Keratinocyte (primary cell): Measurements from ENCODE around the gene PPP1CB. TPM values are rescaled to one million over a fixed set of nuclear protein-coding genes. Genes with fewer than 3 reads are reported as not detected.

ENCODE experiments used
- DNase-seq: peaks from one replicate; pipeline ENCODE4 v3.0.0-alpha.2; 2011; ENCODE audit warnings: low read depth, missing footprints, low spot score
- FAIRE-seq: peaks from 2 replicates; lab custom pipeline; 2011; peaks lifted over from hg19 to GRCh38; lab: Jason Lieb, UNC
- H2AFZ ChIP-seq: 2 replicates; pipeline ENCODE4 v1.6.0; 2012; ENCODE audit warnings: low read length, control low read depth, inconsistent platforms; ENCODE audit not compliant: control insufficient read depth
- H3K27ac ChIP-seq: 2 replicates; pipeline ENCODE4 v1.5.1; 2011; ENCODE audit warnings: low read length; ENCODE audit not compliant: control insufficient read depth, insufficient read depth
- H3K27me3 ChIP-seq: 3 replicates; pipeline ENCODE4 v1.6.0; 2011; ENCODE audit warnings: low read length; ENCODE audit not compliant: control insufficient read depth, insufficient read depth; ENCODE audit errors: extremely low read depth
- H3K36me3 ChIP-seq, 2 experiments: 2 replicates in 1 of 2; 3 replicates in 1 of 2; pipeline ENCODE4 v1.5.1; 2011; ENCODE audit warnings: low read length in 2 of 2, mild to moderate bottlenecking in 1 of 2; ENCODE audit not compliant: control insufficient read depth in 2 of 2, insufficient read depth in 2 of 2; ENCODE audit errors: extremely low read depth in 1 of 2
- H3K4me1 ChIP-seq: 3 replicates; pipeline ENCODE4 v1.5.1; 2011; ENCODE audit warnings: low read length; ENCODE audit not compliant: control insufficient read depth, insufficient read depth; ENCODE audit errors: extremely low read depth
- H3K4me2 ChIP-seq: 3 replicates; pipeline ENCODE4 v1.6.0; 2011; ENCODE audit warnings: low read depth, low read length; ENCODE audit not compliant: control insufficient read depth, insufficient read depth; ENCODE audit errors: extremely low read depth
- H3K4me3 ChIP-seq, 3 experiments: fragments of 200-600 bp in 1 of 3; sonication (generic) in 1 of 3; 2 replicates in 2 of 3; 3 replicates in 1 of 3; pipeline ENCODE4 v1.5.1; 2011 to 2016; ENCODE audit warnings: low read length in 3 of 3, mild to moderate bottlenecking in 3 of 3, control low read depth in 2 of 3, inconsistent platforms in 1 of 3, low read depth in 1 of 3, mixed read lengths in 1 of 3, mixed run types in 1 of 3, moderate library complexity in 1 of 3; ENCODE audit not compliant: control insufficient read depth in 2 of 3, insufficient read depth in 2 of 3; ENCODE audit errors: extremely low read depth in 1 of 3
- H3K79me2 ChIP-seq: 2 replicates; pipeline ENCODE4 v1.6.0; 2012; ENCODE audit warnings: low read length; ENCODE audit not compliant: control insufficient read depth, insufficient read depth
- H3K9ac ChIP-seq: 3 replicates; pipeline ENCODE4 v1.6.0; 2011; ENCODE audit warnings: low read length; ENCODE audit not compliant: control insufficient read depth, insufficient read depth; ENCODE audit errors: extremely low read depth
- H3K9me1 ChIP-seq: 3 replicates; pipeline ENCODE4 v1.6.0; 2011; ENCODE audit warnings: low read length; ENCODE audit not compliant: control insufficient read depth, insufficient read depth; ENCODE audit errors: extremely low read depth
- H3K9me3 ChIP-seq: 2 replicates; pipeline ENCODE4 v1.5.1; 2012; ENCODE audit warnings: low read depth, low read length; ENCODE audit not compliant: control insufficient read depth
- H4K20me1 ChIP-seq: 3 replicates; pipeline ENCODE4 v1.6.0; 2011; ENCODE audit warnings: low read length; ENCODE audit not compliant: control insufficient read depth, insufficient read depth; ENCODE audit errors: extremely low read depth
- CTCF ChIP-seq, 3 experiments: IDR thresholded peaks in 1 of 3; conservative IDR thresholded peaks in 1 of 3; optimal IDR thresholded peaks in 1 of 3; 2 replicates in 2 of 3; 3 replicates in 1 of 3; pipeline versions ENCODE3 to v1.5.1; 2011; ENCODE audit warnings: low read length in 3 of 3, mild to moderate bottlenecking in 3 of 3, moderate library complexity in 2 of 3, control low read depth in 1 of 3, inconsistent platforms in 1 of 3; ENCODE audit not compliant: insufficient read depth in 2 of 3; ENCODE audit errors: extremely low read depth in 1 of 3
- EZH2 ChIP-seq: IDR thresholded peaks from one replicate; pipeline ENCODE4 v1.6.1; 2012; ENCODE audit warnings: inconsistent platforms, mild to moderate bottlenecking, low read length, moderate library complexity
- dilution Hi-C: fragments of 300-500 bp; cut with MboI; formaldehyde crosslinking; loops from one replicate; pipeline ENCODE4 v1.7.0; 2020; ENCODE audit warnings: low sequenced_read_pairs; ENCODE audit not compliant: extremely low pct_ligation_motif_present
- polyA plus RNA-seq, 5 experiments: library from polyadenylated mRNA; depleted of rRNA in 3 of 5; stranded (reverse) in 3 of 5; stranded (forward) in 1 of 5; unstranded in 1 of 5; fragments of >200 nt; gene quantifications; 1 replicate in 1 of 5; 2 replicates in 3 of 5; 3 replicates in 1 of 5; pipeline versions ENCODE4 v1.2.1 to v1.2.3, GENCODE V29; 2011 to 2012; ENCODE audit warnings: missing spikeins in 2 of 5, low read depth in 1 of 5, low replicate concordance in 1 of 5

PPP1CB gene
- polyA plus RNA-seq, 1 donor (not counting 4 experiments of a cell fraction or from before 2014, with no cell fraction given): 157 TPM

- dilution Hi-C loops: no loop called here
- Histone ChIP-seq H3K9me3 (no peaks in the 10 kb centered on the region), H3K4me1 (no peaks in the 10 kb centered on the region), H3K9me1 (no peaks in the 10 kb centered on the region), H3K36me3 (no peaks in the 10 kb centered on the region), H3K79me2 (no peaks in the 10 kb centered on the region), H3K27ac (no peak overlapping the region), H2AFZ (no peak overlapping the region), H3K9ac (no peak overlapping the region), H3K27me3 (no peaks in the 10 kb centered on the region), H4K20me1 (no peaks in the 10 kb centered on the region), H3K4me3 (no peak overlapping the region), H3K4me2 (peak overlapping the region; percentile 10)
- peak; percentile 62 for DNase-seq
- FAIRE-seq: peak; percentile 76
- TF ChIP-seq EZH2 (no peak), CTCF (optimal IDR thresholded peaks at IDR 0.05 in 1 of 3, IDR thresholded peaks at IDR 0.05 in 1 of 3, conservative IDR thresholded peaks at IDR 0.05 in 1 of 3; ENCODE audit: extremely low read depth in 1 of 3, insufficient read depth in 2 of 3, low read length in 3 of 3) (peak; percentile 39 to 63 (median 55))
These were observed 69.8 kb downstream of the PPP1CB start for GRCh38 chr2:28821295-28821958.

GRCh38 chr2:28822036-28822435 lies 70.4 kb downstream of the PPP1CB start:
- H3K36me3 ChIP-seq: no peaks in the 10 kb centered on the region
- FAIRE-seq (no peak), DNase-seq (no peak)
- H2AFZ ChIP-seq: no peak overlapping the region
- no peaks in the 10 kb centered on the region for H3K27me3 ChIP-seq
- TF ChIP-seq CTCF (optimal IDR thresholded peaks at IDR 0.05 in 1 of 3, IDR thresholded peaks at IDR 0.05 in 1 of 3, conservative IDR thresholded peaks at IDR 0.05 in 1 of 3; ENCODE audit: extremely low read depth in 1 of 3, insufficient read depth in 2 of 3, low read length in 3 of 3): no peak
- TF ChIP-seq EZH2: no peak
- no peaks in the 10 kb centered on the region for H3K9me3 ChIP-seq
- H3K9ac ChIP-seq: no peak overlapping the region
- H3K9me1 ChIP-seq: no peaks in the 10 kb centered on the region
- no peaks in the 10 kb centered on the region for H4K20me1 ChIP-seq
- H3K27ac ChIP-seq: no peak overlapping the region
- no peak overlapping the region for H3K4me2 ChIP-seq
- no peak overlapping the region for H3K4me3 ChIP-seq
- H3K79me2 ChIP-seq: no peaks in the 10 kb centered on the region
- H3K4me1 ChIP-seq: no peaks in the 10 kb centered on the region
- dilution Hi-C loops: no loop called here
